DND-41 (cell line): ENCODE data around the gene RGS3.
"Not testable (repeated sequence)": the region's sequence is repeated elsewhere in the genome, so short reads cannot be mapped to it uniquely, and the experiment has no call there.

Experiments
- ATAC-seq: fragments of 200-7000 bp; cut with Tn5 transposase; 3 replicates; pipeline ENCODE4 v1.9.1; 2021; ENCODE audit warnings: low read depth; ENCODE audit not compliant: insufficient read depth
- DNase-seq: peaks from one replicate; pipeline ENCODE4 v3.0.0-alpha.2; 2020
- H2AFZ ChIP-seq: 2 replicates; pipeline ENCODE4 v1.6.0; 2012; ENCODE audit warnings: low read depth, low read length
- H3K27ac ChIP-seq: 2 replicates; pipeline ENCODE4 v1.5.1; 2012; ENCODE audit warnings: low read length, inconsistent platforms
- H3K27me3 ChIP-seq: fragments of 200-600 bp; sonication (generic); 2 replicates; pipeline ENCODE4 v1.6.0; 2012; ENCODE audit warnings: low read length, mild to moderate bottlenecking, inconsistent platforms; ENCODE audit not compliant: insufficient read depth, poor library complexity
- H3K36me3 ChIP-seq: 2 replicates; pipeline ENCODE4 v1.5.1; 2012; ENCODE audit warnings: low read length, inconsistent platforms; ENCODE audit not compliant: insufficient read depth
- H3K4me1 ChIP-seq: 2 replicates; pipeline ENCODE4 v1.5.1; 2012; ENCODE audit warnings: mild to moderate bottlenecking, low read length; ENCODE audit not compliant: insufficient read depth
- H3K4me2 ChIP-seq: 2 replicates; pipeline ENCODE4 v1.6.0; 2012; ENCODE audit warnings: mild to moderate bottlenecking, moderate library complexity, low read length, inconsistent platforms; ENCODE audit not compliant: insufficient read depth
- H3K4me3 ChIP-seq, 2 experiments: fragments of 200-600 bp in 1 of 2; shearing (Covaris generic) in 1 of 2; 2 replicates each; pipeline ENCODE4 v1.5.1; 2012 to 2016; ENCODE audit warnings: inconsistent platforms in 2 of 2, low read length in 2 of 2, mild to moderate bottlenecking in 2 of 2, low read depth in 1 of 2, moderate library complexity in 1 of 2
- H3K79me2 ChIP-seq: 2 replicates; pipeline ENCODE4 v1.6.0; 2012; ENCODE audit warnings: low read length, inconsistent platforms; ENCODE audit not compliant: insufficient read depth
- H3K9ac ChIP-seq: 2 replicates; pipeline ENCODE4 v1.6.0; 2012; ENCODE audit warnings: low read depth, mild to moderate bottlenecking, inconsistent platforms, low read length, moderate library complexity
- H3K9me3 ChIP-seq: 2 replicates; pipeline ENCODE4 v1.5.1; 2012; ENCODE audit warnings: low read length, moderate library complexity, mild to moderate bottlenecking, inconsistent platforms; ENCODE audit not compliant: insufficient read depth, severe bottlenecking
- H4K20me1 ChIP-seq: 2 replicates; pipeline ENCODE4 v1.6.0; 2012; ENCODE audit warnings: low read length; ENCODE audit not compliant: insufficient read depth
- EZH2 ChIP-seq: IDR thresholded peaks from 3 replicates; pipeline ENCODE4 v1.6.1; 2012; ENCODE audit warnings: borderline replicate concordance, low read depth, mild to moderate bottlenecking, moderate library complexity, low read length, inconsistent platforms; ENCODE audit not compliant: severe bottlenecking
- TF ChIP-seq, protein P1 (sequence below): IDR thresholded peaks from 2 replicates; pipeline ENCODE4 v1.5.1; 2012; ENCODE audit warnings: borderline replicate concordance, low read length, moderate library complexity, mild to moderate bottlenecking; ENCODE audit not compliant: poor library complexity, severe bottlenecking; ENCODE audit errors: extremely low read depth

RGS3 gene

DNA sequence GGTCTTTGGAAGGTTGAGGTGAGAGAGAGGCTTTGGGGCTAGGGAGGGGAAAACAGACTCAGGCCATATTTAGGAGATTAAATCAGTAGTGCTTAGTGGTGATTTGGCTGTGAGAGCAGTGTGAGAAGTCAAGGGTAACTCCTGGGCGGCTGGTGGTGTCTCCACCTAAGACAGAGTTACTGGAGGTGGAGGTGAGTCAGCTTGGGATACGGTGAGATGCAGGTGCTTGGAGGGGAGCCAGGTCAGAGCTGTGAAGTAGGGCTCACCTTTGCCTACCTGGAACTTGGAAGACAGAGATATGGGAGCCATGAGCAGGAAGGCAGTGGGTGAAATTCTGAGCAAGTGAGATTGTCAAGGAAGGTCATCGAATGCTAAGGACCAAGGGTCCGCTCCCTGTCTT, 24.5 kb downstream of the RGS3 start:
- no peak overlapping the region for H3K27ac ChIP-seq
- no peak overlapping the region for H3K9ac ChIP-seq
- H3K4me1 ChIP-seq = no peaks in the 10 kb centered on the region; the same call in 1 of the 2 replicates
- no peak overlapping the region for H2AFZ ChIP-seq
- no peak overlapping the region for H3K4me3 ChIP-seq
- H3K4me2 ChIP-seq = no peak overlapping the region
- no peaks in the 10 kb centered on the region for H4K20me1 ChIP-seq
- no peak for TF ChIP-seq EZH2
- TF ChIP-seq, protein P1, sequence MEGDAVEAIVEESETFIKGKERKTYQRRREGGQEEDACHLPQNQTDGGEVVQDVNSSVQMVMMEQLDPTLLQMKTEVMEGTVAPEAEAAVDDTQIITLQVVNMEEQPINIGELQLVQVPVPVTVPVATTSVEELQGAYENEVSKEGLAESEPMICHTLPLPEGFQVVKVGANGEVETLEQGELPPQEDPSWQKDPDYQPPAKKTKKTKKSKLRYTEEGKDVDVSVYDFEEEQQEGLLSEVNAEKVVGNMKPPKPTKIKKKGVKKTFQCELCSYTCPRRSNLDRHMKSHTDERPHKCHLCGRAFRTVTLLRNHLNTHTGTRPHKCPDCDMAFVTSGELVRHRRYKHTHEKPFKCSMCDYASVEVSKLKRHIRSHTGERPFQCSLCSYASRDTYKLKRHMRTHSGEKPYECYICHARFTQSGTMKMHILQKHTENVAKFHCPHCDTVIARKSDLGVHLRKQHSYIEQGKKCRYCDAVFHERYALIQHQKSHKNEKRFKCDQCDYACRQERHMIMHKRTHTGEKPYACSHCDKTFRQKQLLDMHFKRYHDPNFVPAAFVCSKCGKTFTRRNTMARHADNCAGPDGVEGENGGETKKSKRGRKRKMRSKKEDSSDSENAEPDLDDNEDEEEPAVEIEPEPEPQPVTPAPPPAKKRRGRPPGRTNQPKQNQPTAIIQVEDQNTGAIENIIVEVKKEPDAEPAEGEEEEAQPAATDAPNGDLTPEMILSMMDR = no peak
- DNase-seq (no peak), ATAC-seq (no peak)
- H3K79me2 ChIP-seq = no peaks in the 10 kb centered on the region
- no peaks in the 10 kb centered on the region for H3K27me3 ChIP-seq
- H3K9me3 ChIP-seq = no peaks in the 10 kb centered on the region
- H3K36me3 ChIP-seq = no peaks in the 10 kb centered on the region

DNA sequence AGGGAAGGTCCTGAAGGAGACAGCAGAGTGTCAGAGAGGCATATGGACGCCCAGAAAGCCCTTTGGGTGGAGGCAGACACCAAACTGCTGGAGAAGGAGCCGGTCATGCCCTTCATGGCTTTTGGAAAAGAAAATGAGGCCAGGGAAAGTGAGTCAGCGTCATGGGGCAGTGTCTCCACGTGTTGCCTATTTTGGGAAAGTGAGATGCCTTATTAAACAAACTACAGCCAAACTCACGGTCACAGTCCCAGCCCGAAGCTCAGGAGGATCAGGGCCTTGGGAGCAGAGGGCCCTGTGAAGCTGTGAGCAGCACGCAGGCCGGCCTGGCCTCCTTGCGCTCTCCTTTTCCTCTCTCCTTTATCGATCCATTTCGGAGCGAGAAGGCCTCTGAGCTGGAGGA, 25.0 kb downstream of the RGS3 start:
- H4K20me1 ChIP-seq = no peaks in the 10 kb centered on the region
- no peaks in the 10 kb centered on the region; the same call in 1 of the 2 replicates for H3K4me1 ChIP-seq
- TF ChIP-seq EZH2 = no peak
- TF ChIP-seq, protein P1 = no peak
- no peak overlapping the region for H2AFZ ChIP-seq
- H3K27ac ChIP-seq = no peak overlapping the region
- ATAC-seq = no peak
- no peak overlapping the region for H3K9ac ChIP-seq
- H3K27me3 ChIP-seq = no peaks in the 10 kb centered on the region
- DNase-seq = no peak
- no peak overlapping the region for H3K4me3 ChIP-seq
- no peaks in the 10 kb centered on the region for H3K9me3 ChIP-seq
- H3K4me2 ChIP-seq = no peak overlapping the region
- H3K36me3 ChIP-seq = no peaks in the 10 kb centered on the region
- no peaks in the 10 kb centered on the region for H3K79me2 ChIP-seq

DNA sequence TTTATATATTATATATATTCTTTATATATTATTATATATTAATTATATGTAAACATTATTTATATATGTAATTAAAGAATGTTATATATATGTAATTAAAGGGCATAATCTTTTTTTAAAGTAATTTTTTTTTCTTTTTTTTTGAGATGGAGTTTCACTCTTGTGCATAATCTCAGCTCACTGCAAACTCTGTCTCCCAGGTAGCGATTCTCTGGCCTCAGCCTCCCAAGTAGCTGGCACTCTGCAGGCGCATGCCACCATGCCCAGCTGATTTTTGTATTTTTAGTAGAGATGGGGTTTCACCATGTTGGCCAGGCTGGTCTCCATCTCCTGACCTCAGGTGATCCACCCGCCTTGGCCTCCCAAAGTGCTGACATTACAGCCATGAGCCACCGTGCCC, 27.6 kb downstream of the RGS3 start:
- not testable (repeated sequence) for H3K4me1 ChIP-seq, H3K36me3 ChIP-seq, DNase-seq, H3K4me3 ChIP-seq, ATAC-seq, H3K79me2 ChIP-seq, H3K9me3 ChIP-seq, H3K27ac ChIP-seq, H2AFZ ChIP-seq, H3K4me2 ChIP-seq, H3K9ac ChIP-seq, H3K27me3 ChIP-seq, H4K20me1 ChIP-seq

DNA sequence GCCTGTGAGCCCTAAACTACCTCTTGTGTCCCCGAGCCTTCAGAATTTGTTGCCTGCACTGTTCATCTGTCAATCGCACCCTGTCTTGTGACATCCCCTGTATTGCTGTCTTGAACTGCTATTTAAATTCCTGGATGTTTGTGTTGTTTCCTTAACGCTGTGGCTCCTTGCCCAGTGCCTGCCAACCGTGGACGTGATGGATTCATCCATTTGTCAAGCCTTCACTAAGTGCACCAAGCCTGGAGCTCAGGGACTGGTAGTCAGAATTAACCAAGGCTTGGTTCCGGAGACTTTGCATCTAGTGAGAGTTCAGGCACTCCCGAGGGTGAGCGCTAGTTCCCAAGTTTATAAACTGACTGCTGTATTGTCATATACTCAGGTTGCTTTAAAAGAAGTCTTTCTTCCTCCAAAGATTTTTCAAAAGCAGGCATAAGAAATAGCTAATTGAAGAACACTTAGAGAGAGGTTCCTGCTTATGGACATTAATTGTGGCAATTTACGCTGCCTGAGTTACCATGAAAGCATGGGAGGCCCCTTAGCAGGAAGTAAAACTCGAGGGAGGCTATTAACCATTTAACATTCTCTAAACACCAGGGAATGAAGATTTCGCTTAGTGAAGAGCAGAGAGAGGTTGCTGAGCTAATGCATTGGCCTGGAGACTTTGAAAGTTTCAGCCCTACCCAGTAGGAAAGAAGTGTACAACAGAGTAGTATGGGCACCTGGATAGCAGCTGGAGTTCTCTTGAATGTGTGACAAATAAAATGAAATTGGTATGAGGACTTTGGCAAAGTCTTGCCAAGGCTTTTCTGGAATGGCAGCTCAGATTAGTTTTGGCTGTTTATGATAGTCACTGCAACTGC, 29.0 kb downstream of the RGS3 start:
- H3K9ac ChIP-seq = no peak overlapping the region
- no peak overlapping the region; the same call in 1 of the 2 replicates for H2AFZ ChIP-seq
- H3K4me3 ChIP-seq = no peak overlapping the region
- no peaks in the 10 kb centered on the region for H4K20me1 ChIP-seq
- no peaks in the 10 kb centered on the region for H3K36me3 ChIP-seq
- H3K27me3 ChIP-seq = no peaks in the 10 kb centered on the region
- H3K4me1 ChIP-seq = no peaks in the 10 kb centered on the region; the same call in 1 of the 2 replicates
- no peak overlapping the region for H3K27ac ChIP-seq
- ATAC-seq = no peak
- H3K9me3 ChIP-seq = no peaks in the 10 kb centered on the region
- TF ChIP-seq, protein P1 = no peak
- TF ChIP-seq EZH2 = no peak
- no peak overlapping the region for H3K4me2 ChIP-seq
- no peaks in the 10 kb centered on the region for H3K79me2 ChIP-seq
- no peak for DNase-seq
